GM19099 (cell line): Measurements from ENCODE around the gene EZR.

ENCODE experiments used
- POLR2A ChIP-seq: IDR thresholded peaks from 3 replicates; pipeline ENCODE4 v1.6.1; 2011; ENCODE audit warnings: low read depth; ENCODE audit not compliant: insufficient read length; ENCODE audit errors: extremely low read depth

Gene EZR

DNA sequence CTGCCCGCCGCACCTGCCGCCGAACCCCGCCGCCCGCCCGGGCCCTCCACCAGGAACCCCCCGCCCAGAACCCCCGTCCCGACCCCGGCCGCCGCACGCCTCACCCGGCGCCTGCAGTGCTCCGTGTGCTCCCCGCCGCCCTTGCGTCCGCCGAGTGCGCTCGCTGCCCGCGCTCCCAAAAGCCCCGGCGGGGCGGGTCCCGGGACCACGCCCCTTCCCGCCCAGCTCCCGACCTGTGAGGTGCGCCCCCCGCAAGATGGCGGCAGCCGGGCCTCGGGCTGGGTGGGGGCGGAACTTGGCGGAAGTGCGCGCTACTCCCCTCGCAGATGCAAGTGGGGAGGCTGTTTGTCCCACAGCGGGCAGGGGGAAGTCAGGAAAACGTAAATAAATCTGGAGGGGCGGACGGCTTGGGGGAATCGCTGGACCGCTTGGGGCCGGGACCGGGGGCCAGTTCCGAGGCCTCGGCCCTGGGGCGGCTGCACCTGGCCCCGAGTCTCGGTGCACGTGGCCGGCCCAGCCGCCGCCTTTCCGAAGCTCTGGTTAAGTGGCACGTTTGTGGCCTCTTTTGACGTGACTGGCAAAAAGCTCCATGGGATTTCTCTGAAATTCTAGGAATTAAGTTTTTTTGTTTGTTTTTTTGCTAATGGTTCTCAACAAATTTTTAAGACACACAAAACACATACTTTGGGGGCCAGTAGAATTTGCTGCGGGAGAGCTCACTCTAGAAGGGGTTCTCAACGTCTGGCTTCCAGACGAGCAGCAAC lies at the start of gene EZR:
EZR (minus strand) TSS at position 156 of the 764 bp plus-strand sequence. CDS start 1,275 bp downstream, outside the sequence.
- TF ChIP-seq POLR2A = peak; percentile 95

DNA sequence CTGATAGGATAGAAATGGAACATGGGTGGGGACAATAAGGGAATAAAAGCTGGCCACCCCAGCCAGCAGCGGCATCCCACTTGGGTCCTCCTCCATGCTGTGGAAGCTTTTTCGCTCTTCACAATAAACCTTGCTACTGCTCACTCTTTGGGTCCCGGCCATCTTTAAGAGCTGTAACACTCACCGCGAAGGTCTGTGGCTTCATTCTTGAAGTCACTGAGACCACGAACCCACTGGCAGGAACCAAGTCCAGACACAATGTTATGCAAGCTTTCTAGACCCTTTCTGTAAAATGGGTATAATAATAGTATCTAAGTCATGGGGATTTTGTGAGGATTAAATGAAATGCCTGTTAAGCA lies 48.9 kb upstream of the EZR start:
- TF ChIP-seq POLR2A = no peak

DNA sequence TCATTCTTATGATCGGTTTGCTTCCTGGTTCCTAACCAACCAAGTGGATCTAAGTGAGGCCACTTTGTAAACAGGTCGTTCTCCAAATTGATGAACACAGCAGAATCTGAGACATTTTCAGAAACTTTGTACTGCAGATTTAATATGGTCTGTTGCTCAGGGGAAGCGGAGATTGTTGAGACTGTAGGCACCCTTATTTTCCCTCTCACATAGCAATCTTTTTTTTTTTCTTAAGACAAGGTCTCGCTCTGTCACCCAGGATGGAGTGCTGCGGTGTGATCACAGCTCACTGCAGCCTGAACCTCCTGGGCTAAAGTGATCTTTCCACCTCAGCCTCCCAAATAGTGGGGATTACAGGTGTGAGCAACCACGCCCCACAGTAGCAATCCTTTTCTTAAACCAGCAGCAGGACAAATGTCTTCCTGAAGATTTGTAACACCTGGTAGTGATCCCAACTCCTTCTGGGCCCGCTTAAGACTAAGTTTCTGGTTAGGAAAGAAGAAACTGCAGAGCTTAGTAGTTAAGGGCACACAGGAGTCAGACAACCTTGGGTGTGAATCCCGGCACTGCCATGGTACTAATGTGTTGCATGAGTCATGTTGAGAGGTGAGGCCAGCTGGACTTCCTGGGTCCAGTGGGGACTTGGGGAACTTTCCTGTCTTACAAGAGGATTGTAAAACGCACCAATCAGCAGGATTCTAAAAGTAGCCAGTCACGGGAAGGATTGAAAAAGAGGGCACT lies 48.4 kb upstream of the EZR start:
- no peak for TF ChIP-seq POLR2A

DNA sequence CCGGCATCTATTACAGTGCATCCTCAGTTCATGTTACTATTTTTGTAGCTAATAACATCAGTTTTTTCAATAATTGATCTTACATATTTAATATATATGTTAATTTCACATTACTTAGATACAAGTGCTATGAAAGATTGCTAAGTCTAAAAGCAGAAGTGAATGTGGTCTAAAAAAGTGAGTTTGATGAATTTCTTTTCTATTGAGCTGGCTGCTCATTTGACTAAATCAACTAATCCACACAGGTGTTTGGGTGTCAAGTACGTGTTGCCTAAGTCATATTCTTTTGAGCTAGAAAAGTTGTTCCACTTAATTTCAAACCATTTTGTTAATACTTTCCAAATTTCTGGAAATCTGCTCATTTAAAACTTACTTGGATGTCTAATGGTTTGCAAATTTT lies 46.6 kb upstream of the EZR start:
- no peak for TF ChIP-seq POLR2A

DNA sequence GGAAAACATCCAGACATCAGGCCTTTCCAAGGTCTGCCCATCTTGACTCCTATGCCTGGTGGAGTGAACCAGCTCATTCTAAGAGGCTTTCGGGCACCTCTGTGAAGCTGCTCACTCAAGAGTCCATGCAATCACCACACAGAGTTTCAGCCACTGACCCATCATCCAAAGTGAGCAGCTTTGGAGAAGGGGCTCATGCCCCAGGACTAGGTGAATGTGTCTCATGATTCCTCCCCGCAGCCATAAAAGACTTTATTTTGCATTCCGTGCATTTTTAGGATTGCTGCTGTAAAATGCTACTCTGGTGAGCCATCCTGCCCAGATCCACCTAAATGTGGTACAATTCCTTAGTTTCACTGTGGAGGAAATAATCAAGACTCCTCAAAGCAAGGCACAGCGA lies 44.5 kb upstream of the EZR start:
- TF ChIP-seq POLR2A = no peak

DNA sequence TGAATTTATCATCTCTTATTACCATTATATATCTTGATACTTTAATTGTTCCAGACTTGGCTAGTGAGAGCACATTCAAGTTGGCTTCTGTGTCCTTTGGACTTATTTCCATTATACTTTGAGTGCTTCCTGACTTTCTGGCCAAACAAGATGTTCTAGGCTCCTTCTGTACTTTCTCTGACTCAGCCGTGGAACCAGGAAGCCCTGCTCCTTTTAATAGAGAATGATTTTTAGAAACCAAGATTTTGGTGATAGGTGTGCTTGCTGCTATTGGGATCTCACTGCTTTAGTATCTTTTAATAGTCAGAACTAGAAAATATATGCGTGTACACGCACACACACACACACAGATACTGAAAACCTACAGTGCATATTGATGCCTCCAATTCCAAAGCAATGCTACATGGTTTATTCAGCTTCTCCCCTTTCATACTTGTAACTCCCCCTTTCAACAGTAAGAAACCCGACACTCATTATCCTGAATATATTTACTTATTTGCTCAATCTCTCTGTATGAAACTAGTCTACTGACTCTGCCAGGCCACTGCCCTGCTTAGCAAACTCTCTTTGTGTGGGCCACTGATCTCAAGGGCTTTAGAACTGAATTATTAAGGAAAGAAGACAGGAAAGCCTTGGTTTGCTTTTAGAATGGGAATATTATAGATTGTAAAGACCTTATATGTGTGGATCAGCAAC lies 42.7 kb upstream of the EZR start:
- no peak for TF ChIP-seq POLR2A

DNA sequence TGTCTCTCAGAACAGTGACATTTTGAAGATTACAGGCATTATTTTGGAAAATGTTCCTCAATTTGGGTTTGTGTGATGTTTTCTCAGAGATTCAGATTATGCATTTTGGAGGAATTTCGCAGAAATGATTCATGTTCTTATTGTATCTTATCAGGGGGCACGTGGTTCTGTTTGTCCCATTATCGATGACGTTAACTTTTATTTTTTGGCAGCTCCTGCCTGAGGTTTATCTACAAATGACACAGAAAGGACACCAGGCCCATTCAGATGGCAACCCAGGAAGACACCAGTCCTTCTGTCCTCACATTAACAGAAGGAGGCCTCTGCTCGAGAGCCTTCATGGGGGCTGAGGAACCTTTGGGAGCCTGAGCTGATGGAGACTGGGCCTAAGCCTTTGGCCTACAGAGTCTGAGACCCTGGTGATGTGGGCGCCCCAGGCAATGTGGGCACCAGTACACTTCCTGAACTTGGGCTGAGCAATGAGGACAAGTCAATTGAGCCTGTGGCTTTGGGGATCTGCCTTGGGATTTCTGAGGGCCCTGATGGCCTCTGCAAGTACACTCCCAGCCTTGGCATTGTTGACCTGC lies 41.2 kb upstream of the EZR start:
- TF ChIP-seq POLR2A = no peak

DNA sequence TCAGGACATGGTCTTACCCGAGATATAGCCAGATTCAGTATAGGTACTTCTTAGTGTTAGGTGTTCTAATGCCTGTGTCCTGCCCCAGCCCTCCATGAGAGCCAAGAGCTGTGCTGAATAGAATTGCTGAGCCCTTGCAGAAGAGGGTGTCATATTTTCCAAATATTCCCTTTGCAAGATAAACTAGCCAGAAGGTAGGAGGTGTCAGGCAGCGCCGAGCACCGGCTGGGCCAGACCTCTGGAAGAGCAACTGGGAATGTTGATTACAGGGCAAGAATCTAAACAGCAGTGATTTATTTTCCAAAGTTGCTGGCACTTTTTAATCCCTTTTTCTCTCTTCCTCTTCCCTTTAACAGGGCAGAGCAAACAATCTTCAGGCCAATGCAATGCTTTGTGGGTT lies 37.1 kb upstream of the EZR start:
- TF ChIP-seq POLR2A = no peak

DNA sequence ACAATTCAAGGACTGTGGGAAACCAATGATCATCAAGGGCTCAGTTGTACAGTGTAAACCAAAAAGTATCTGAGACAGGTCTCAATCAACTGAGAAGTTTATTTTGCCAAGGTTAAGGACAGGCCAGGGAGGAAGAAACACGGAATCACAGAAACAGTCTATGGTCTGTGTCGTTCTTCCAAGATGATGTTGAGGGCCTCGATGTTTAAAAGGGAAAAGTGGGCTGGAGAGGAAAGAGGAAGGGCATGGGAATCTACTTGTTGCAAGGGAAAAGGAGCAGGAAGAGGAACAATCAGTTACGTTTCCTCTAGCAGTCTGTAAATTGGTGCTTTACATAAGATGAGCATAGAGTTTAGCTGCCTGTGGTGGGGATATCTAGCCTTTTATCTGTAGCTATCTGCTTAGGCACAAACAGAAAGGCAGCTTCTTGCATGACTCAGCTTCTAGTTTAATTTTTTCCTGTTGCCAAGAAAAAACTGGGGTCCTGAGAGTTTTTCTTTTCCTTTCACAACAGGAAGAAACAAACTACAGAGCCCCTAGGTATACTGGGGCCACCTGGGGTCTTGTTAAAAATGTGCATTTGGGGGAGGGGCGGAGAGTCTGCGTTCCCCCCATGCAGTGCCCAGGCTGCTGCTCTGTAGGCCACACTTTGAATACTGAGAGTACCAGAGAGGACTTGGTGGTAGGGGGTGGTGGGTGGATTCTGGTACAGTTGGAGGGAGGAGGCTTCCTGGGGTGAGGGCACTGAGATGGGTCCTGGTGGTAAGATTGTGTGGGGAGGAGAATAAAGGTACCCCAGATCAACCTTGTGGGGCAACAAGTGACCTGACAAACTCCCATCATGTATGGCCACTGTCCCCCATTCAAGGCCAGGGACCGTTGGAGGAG lies 35.3 kb upstream of the EZR start:
- TF ChIP-seq POLR2A = no peak

DNA sequence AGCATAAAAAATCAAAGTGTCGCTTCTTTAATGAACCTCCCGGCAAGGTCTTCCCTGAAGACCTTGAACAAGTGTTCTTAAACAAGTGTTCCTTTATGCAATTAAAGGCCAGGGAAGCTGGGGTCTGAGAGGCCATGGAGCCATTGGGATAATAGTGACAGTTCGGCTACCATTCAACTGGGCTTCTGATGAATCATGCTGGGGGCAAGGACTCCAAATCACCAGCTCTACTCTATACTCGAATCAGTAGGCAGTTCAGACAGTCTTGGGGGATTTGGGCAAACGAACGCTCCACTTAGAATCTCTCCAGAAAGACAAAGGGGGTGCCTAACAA lies 34.7 kb upstream of the EZR start:
- TF ChIP-seq POLR2A = no peak

DNA sequence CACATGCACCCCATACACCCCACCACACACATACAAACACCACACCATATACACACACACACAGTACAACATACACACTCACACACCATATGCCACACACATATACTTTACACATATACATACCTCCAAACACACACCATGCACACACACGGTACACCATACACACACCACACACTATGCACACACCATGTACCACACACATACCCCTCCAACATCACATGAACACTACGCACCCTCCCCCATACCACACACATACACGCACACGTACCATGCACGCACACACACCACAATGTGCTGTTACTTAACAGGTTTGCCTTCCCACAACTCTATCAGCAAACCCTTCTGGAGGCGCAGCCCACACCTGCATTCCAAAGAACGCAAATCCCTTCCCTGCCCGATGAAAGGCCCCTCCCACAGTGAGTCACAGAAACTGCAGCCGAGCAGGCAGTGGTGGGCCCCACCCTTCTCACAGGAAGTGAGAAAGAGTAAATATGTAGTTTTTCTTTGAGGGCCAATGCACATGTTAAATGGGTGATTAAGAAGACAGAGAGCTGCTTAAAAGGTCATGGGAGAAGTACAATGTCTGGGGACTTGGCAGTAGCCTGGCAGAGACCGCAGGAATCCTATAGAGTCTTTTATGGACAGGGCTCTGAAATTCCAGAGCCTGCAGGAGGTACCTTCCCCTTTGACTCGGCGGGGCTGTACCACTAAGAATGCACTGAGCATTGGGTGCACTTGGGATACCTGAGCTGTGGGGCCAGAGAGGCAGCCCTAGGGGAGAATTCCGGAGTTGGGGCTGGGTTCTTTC lies 34.1 kb upstream of the EZR start:
- peak; percentile 43 for TF ChIP-seq POLR2A

DNA sequence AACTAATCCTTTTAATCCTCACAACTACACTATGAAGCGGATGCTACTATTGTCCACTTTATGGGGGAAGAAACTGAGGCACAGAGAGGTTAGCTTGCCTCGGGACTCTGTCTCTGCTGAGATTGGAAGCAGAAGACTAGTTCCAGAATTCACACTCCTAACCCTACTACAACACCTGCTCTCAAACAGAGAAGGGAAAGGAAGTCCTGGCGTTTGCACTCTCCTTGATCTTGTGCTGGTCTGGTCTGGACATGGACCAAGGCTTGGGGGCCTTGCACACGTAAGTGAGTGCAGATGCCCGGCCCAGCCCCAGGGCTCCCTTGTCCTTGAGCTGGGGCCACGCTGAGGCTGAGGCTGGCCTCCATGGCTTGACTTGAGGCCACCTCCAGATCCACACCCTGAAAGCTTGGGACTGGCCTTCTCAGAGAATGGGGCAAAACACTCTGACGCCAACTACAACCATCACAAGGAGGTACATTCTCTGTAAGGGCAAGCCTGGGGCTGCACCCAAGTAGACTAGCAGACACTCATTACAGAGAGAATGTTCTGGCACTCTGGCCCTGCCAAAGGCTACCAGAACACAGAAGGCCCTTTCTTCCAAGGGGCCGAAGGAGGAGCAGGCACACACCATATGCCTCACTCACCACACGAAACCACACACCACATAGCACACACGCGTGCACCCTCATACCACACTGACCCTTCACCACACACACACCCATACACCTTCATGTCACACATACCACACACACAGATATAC lies 33.3 kb upstream of the EZR start:
- no peak for TF ChIP-seq POLR2A

DNA sequence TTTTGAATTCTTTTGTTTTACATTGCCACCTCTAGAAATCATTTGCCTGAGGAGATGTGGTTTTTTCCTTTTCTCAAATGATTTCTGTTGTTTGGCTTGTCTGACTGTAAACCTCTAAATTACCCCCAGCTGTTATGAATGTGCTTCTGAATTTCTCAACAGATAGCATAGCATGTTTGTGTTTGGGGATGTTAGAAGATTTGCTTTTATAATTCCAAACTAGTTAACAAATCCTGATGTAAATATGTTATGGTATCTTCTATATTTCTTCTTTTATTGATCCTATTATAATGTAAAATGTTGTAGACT lies 31.6 kb upstream of the EZR start:
- no peak for TF ChIP-seq POLR2A

DNA sequence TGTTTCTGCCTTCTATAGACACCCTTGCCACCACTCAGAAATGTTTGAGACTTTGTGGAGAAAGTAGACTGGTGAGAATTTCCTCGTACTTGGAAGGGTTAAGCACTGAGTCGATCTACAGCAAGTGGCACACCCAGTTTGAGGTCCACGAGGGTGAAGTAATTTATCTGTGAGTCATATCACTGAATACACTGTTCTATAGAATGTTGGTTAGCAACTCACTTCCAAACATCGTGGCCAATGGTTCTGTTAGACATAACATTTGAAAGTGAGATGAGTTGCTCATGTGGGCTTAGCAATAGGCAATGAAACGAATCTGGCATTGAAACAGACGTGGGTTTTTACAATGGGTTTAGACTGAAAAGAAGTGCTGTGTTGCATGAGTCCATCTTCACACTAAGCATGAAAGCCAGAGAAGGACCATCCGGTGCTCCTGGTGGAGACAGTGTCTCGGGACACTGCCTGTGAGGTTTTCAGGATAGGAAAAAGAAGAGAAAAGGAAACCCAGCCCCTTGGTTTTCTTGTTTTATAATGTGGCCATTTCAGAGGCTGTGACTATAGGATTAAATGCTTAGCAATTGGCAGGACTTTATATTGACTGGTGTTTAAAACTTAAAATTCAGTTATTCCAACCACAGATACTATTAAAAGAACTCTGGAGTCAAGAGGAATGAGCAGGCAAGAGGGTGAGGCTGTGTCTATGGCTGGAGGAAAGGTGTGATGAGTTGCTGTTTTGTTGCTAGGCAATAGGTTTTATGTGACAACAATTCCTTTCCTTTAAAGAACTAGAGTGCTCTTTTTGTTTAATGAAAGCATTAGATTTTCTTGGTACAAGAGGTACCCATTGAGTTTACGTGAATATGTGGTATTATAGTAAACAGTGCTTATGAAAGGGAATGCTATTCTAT lies 31.0 kb upstream of the EZR start:
- TF ChIP-seq POLR2A = no peak
